GM18502 (cell line): ENCODE results near the gene SLC24A4.

Experiments used
- ATAC-seq: cut with Tn5 transposase; IDR thresholded peaks from one replicate; pipeline ENCODE4 v1.9.1; 2021; ENCODE audit warnings: mild to moderate bottlenecking; ENCODE audit not compliant: unreplicated experiment, poor library complexity

SLC24A4 gene

GRCh38 chr14:92470215-92470614, 147.2 kb downstream of the SLC24A4 start:
- ATAC-seq: no peak

DNA sequence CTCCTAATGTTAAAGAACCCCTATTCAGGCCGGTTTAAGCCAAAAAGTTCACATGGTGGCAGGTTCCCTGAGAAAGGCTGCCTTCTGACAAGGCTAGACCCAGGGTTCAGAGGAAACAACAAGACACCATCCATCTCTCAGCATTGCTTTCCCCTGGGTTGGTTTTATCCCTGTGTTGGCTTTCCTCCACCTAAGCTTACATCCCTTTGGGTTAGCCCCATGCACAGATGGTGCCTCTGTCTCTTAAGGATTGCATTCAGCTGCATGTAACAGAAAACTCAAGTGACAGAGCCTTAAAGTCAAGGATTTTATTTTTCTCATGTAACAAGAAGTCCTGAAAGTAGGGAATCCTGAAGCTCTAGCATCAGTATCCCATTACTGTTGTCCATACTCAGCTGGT, 147.8 kb downstream of the SLC24A4 start:
- no peak for ATAC-seq

- ATAC-seq: no peak
These were observed 149.0 kb downstream of the SLC24A4 start for GRCh38 chr14:92471919-92472318.

DNA sequence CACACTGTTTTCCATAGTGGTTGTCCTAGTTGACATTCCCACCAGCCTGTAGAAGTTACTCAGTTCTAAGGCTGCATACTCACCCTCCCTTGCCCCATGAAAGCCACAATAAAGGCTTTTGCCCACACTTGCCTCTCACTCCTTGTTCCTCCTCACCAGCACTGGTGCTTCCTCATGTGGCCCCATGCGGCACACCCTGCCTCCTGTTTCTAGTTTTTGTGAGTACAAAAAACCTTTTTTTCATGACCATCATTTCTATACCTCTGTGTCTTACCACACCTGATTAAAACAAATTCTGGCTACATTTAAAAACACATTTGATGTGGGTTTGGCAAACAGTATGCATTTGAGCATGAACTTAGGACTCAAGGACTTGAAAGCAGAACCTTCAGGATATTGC, 149.9 kb downstream of the SLC24A4 start:
- no peak for ATAC-seq

- ATAC-seq: no peak
These were observed 150.4 kb downstream of the SLC24A4 start for GRCh38 chr14:92473261-92473968.

- ATAC-seq: no peak
These were observed 151.1 kb downstream of the SLC24A4 start for GRCh38 chr14:92473969-92474535.

GRCh38 chr14:92475037-92475436, 152.1 kb downstream of the SLC24A4 start:
- ATAC-seq: no peak

DNA sequence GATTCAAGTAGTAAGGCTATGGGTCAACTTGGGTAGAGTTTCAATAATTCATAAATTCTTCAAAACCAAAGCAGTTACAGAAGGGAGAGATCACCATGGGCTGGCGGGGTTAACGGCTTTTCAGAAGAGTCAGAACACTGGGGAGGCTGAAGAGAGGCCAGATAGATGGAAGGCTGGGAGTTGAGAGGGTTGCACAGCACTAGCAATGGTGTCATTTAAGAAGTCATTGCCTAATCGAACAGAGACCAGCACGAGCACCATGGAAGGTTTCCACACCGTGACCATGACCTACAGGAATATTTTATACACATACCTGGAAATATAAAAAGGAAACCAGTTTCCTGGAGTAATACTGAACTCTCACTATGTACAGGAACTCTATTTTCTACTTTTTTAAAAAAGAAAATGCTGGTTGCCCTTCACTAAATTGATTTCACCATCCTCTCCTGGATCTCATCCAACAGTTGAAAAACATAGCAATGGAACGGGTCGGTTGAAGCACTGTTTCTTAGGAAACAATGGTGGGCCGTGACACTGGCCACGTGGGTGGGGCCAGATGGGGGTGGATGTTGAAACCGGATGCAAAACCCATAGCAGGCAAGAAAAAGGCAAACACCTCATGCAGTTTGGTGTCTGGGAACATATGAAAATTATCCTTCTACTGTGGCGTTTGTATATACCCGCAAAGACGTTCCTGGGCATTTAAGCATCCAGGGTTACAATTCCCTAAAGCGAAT, 152.7 kb downstream of the SLC24A4 start:
- no peak for ATAC-seq

DNA sequence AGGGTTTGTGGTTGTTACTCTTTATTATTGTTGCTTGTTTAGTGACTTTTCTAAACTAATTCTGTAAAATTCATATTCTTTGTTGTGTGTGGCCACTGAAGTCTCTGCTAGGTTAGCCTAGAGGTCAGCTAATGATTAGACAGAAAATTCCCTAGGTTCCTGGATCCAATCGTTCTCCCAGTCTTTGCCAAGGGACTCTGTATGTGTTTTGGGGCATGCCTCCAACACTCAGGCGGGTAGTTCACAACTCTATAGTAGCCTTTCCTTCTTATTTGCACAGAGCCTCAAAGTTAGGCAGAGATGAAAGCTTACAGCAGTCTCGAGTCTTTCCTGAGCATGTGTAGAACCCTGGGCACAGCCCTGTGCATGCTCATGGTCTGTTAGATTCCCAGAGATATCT, 157.9 kb downstream of the SLC24A4 start:
- ATAC-seq: no peak

GRCh38 chr14:92481386-92481785, 158.4 kb downstream of the SLC24A4 start:
- no peak for ATAC-seq

DNA sequence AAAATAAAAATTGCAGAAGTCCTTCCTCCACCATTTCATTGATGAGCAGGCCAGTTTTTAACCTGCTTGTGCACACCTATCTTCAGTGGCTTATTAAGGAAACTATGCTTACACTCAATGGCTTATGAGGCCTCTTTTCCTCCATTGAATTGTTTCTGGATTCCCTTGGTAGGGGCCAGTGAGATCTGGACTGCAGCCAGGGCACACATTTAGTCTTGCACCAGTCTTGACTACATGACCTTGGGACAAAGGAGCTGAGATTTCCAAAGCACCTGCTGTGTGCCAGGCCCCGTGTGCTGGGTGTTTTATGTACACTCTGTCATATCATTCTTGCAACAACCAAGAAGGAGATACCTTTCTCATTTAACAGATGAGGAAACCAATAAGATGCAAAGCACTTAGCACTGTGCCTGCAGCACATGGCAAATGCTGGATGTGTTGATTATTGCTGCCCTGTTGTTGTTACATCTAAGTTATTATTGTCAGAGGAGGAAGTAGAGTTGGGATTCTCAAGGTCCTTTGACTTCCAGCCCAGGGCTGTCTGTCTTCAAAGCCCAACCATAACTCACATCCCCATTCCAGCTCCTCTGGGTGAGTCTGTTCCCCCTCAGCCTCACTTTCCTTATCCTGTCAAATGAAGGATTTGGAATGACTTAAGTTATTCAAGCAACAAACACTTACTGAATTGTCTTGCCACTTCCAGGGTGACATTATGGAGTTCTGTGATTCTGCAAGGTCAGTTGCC, 159.0 kb downstream of the SLC24A4 start:
- ATAC-seq: no peak

GRCh38 chr14:92482621-92483319, 159.8 kb downstream of the SLC24A4 start:
- no peak for ATAC-seq

DNA sequence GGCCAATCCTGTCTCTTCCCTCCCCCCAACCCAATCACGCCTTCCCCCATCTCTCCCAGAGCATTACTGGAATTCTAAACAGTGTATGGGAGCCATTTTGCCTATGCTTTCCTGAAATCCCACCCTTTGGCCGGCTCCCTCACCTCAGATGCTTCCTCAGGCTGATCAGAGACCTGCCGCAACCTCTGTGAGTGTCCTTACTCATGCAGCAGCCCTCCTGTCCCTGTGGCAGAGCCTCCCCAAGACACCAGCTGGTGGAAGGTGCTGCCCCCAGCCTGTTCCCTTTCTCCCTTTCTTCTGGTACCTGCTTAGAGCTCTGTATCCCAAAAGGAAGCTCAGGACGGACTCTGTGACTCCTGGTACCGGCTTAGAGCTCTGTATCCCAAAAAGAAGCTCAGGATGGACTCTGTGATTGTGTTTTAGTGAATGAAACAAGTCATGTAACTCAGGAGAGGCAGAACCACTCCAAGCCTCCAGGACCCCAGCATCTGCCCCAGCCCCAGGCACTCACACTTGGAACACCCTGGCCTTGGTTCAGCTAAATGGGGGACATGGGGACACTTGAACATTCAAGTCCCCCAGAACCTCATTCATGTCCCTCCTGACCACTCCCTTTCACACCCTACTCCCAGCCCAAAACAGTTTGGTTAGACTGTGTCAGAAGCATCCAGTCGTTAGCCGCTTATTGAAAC, 161.3 kb downstream of the SLC24A4 start:
- no peak for ATAC-seq

DNA sequence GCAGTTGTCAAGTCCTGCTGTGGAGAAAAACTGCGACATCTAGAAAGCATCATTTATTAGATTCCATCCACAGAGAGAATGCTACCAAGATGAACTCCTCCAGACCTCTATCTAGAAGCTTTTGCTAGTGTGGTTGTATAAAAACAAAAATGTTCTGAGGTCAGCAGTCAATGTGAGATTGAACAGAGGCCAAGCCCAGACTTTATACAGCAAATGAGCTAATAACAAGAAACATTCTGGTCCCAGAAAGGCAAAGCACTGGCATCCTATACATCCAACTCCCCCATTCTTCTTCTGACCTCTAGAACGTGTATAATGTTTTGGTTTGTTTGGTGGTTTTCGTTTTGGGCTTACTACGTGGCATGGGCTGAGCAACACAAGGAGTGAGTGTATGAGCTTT, 163.9 kb downstream of the SLC24A4 start:
- no peak for ATAC-seq

DNA sequence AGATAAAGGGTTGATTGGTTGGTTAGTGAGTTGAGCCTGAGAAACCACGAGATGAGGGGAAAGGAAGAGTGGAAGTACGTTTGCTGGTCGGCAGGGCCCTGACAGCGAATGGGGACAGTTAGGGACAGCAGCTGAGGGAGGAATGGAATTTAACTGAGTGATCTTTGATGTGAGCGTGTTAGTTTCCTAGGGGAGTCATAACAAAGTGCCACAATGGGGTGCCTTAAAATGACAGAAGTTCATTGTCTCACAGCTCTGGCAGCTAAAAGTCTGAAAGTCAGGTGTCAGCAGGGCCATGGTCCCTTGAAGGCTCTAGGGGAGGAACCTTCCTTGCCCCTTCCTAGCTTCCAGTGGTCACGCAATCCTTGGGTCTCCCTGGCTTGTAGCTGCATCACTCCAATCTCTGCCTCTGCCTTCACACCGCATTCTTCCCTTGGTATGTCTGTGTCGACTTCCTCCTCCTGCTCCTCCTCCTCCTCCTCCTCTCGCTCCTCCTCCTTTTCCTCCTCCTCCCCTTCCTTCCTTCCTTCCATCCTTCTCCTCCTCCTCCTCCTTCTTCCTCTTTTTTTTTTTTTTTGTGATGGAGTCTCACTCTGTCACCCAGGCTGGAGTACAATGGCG, 164.7 kb downstream of the SLC24A4 start:
- no peak for ATAC-seq

DNA sequence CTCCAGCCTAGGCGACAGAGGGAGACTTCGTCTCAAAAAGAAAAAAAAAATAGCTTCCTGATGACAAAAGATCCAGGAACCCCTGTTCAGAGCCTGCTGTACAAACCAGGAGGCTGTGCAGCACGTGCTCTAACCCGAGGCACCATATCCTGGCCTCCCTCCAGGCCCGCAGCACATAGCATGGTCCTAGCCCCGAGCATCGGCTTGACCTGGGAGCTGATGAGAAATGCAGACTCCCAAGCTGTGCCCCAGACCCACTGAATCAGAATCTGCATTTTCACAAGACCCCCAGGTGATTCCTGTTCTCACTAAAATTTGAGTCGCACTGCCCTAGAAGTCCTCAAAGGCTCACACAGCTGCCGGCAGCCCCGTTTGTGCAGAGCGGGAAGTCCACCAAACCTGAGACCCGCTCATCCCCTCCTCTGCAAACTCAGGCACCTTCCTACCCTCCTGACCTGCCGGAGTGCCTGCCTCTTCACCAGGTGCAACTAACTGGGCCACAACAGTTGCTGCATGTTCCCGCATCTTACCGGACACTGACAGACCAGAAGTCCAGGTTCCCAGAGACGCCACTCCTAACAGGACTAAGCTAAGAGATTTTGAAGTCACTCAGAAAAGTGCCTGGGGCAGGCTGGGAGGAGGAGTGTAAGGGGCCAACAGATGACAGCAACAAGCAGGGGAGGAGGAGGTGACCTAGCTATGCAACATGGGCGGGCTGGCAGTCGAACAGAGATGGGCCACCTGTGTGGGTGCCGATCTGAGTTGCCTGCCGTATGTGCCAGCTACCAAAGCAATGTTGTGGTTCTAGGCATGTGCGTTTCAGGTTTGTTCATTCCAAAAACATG, 166.7 kb downstream of the SLC24A4 start:
- no peak for ATAC-seq

GRCh38 chr14:92490239-92490959, 167.4 kb downstream of the SLC24A4 start:
- no peak for ATAC-seq

DNA sequence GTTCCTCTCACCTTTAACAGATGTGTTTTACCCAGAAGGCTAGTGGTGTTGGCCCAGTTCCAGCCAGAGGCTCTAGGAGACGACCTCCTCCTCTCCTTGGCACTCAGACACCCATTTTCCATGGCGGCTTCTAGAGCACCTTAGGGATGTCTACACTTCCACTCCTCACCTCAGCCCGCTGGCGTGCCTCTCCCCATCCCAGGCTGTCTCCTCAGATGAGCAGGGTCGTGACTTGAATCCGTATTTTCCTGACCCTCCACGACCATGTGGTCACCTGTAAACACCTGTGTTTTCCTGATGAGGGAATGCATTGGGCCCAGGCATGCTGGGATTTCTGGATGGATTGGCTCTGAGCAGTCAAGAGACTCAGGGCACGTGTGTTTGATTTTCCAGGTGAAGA, 168.8 kb downstream of the SLC24A4 start:
- no peak for ATAC-seq
